ENCODE measurements around the gene CCDC136.

DNA sequence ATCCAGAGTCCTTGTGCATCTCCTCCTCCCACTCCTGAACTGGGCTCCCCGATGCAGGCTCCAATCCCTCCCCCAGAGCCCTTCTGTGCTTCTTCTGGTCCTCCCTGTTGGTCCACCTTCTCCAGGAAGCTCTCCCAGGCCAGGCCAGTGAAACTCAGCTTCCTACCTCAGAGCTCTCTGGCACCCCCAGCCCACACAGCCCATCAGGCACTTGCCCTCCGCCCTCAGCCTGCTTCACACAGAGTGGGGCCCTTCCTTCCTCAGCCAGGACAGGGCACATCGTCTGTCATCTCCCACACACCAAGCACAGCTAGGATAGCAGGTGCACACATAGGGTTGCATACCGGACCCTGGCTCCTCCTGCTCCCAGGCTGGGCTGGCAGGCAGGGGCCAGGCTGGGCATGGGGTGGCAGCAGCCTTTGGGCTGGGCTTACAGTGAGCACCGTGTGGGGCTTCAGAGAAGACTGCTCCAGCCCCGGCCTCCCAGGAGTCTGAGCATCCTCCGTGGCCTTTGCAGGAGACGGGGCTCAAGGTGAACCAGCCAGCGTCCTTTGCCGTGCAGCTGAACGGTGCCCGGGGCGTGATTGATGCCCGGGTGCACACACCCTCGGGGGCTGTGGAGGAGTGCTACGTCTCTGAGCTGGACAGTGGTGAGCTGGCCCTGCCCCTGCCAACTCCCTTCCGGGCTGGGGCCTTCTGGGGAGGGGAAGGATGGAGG, 64.4 kb downstream of the CCDC136 start:
- TF ChIP-seq, protein P1, sequence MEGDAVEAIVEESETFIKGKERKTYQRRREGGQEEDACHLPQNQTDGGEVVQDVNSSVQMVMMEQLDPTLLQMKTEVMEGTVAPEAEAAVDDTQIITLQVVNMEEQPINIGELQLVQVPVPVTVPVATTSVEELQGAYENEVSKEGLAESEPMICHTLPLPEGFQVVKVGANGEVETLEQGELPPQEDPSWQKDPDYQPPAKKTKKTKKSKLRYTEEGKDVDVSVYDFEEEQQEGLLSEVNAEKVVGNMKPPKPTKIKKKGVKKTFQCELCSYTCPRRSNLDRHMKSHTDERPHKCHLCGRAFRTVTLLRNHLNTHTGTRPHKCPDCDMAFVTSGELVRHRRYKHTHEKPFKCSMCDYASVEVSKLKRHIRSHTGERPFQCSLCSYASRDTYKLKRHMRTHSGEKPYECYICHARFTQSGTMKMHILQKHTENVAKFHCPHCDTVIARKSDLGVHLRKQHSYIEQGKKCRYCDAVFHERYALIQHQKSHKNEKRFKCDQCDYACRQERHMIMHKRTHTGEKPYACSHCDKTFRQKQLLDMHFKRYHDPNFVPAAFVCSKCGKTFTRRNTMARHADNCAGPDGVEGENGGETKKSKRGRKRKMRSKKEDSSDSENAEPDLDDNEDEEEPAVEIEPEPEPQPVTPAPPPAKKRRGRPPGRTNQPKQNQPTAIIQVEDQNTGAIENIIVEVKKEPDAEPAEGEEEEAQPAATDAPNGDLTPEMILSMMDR (conservative IDR thresholded peaks at IDR 0.05 in 1 of 2, IDR thresholded peaks at IDR 0.05 in 1 of 2; ENCODE audit: low read depth in 1 of 2, low read length in 2 of 2) = no peak
- TF ChIP-seq EZH2 (IDR thresholded peaks at IDR 0.05; ENCODE audit: low read length, missing control alignments) = no peak
